NB4 (cell line): ENCODE data around the gene BNC2.
A peak's percentile ranks its signal among the peaks of the same experiment; 100 is the strongest.

Experiments used
- DNase-seq: peaks from one replicate; pipeline ENCODE4 v3.0.0; 2010; ENCODE audit warnings: low read depth
- H3K4me3 ChIP-seq: one replicate; pipeline ENCODE4 v1.5.1; 2011; ENCODE audit warnings: mild to moderate bottlenecking, low read depth, low read length, moderate library complexity
- MYC ChIP-seq: IDR thresholded peaks from 2 replicates; pipeline ENCODE4 v1.6.1; 2011; ENCODE audit warnings: low read depth, low read length
- POLR2A ChIP-seq: IDR thresholded peaks from 2 replicates; pipeline ENCODE4 v1.6.1; 2011; ENCODE audit warnings: mild to moderate bottlenecking; ENCODE audit not compliant: insufficient read length; ENCODE audit errors: extremely low read depth
- TF ChIP-seq, protein P1 (sequence below): IDR thresholded peaks from one replicate; pipeline ENCODE4 v1.5.1; 2012; ENCODE audit warnings: low read depth, low read length
- TF ChIP-seq, protein P2 (sequence below): IDR thresholded peaks from 2 replicates; pipeline ENCODE4 v1.6.1; 2011; ENCODE audit warnings: low read depth, low read length

The BNC2 gene

DNA sequence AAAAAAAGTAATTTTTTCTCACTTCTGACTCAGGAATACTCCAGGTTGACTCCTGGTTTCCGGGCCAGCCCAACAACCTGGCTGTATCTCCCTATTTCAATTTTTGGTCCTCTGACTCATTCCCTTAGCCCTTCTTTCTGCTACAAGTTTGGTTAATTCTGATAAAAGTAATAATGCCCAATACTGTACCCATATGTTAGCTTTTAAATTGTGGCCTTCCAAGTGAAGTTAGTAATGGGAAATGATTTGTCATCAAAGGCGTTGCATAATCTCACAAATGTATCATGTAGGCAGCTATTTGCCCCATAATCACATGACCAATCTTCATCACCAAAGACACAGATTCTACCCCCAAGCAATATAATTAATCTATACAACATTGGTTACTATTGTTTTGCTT lies 31.1 kb upstream of the BNC2 start:
- TF ChIP-seq POLR2A, result no peak
- no peak overlapping the region for H3K4me3 ChIP-seq
- peak; percentile 48 for DNase-seq

- TF ChIP-seq, protein P1, sequence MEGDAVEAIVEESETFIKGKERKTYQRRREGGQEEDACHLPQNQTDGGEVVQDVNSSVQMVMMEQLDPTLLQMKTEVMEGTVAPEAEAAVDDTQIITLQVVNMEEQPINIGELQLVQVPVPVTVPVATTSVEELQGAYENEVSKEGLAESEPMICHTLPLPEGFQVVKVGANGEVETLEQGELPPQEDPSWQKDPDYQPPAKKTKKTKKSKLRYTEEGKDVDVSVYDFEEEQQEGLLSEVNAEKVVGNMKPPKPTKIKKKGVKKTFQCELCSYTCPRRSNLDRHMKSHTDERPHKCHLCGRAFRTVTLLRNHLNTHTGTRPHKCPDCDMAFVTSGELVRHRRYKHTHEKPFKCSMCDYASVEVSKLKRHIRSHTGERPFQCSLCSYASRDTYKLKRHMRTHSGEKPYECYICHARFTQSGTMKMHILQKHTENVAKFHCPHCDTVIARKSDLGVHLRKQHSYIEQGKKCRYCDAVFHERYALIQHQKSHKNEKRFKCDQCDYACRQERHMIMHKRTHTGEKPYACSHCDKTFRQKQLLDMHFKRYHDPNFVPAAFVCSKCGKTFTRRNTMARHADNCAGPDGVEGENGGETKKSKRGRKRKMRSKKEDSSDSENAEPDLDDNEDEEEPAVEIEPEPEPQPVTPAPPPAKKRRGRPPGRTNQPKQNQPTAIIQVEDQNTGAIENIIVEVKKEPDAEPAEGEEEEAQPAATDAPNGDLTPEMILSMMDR, result no peak
- TF ChIP-seq MYC, result no peak
- no peak for TF ChIP-seq POLR2A
- TF ChIP-seq, protein P2, sequence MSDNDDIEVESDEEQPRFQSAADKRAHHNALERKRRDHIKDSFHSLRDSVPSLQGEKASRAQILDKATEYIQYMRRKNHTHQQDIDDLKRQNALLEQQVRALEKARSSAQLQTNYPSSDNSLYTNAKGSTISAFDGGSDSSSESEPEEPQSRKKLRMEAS, result no peak
- DNase-seq, result no peak
These were observed 29.1 kb upstream of the BNC2 start for GRCh38 chr9:16899606-16900005.

DNA sequence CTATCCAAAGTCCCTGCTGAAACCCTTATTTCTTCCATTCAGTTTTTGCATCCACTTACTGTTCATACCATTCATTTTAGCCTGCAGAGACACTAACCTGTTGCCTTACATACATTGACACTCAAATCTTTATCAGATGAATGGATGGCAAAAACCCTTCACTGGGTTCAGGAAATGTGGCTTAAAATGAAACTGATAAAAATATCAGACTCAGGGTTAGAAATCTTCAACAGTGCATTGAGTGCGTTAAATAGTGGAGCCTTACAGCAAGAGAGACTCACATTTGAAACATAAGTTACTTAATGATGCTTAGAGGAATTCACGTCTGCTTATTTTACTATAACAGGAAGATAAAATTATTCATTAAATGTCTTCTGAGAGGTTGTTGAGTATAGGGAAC lies 28.0 kb upstream of the BNC2 start:
- no peak overlapping the region for H3K4me3 ChIP-seq
- no peak for DNase-seq

More at GRCh38 chr9:16899606-16900005, 29.1 kb upstream of the BNC2 start:
- no peak overlapping the region for H3K4me3 ChIP-seq

DNA sequence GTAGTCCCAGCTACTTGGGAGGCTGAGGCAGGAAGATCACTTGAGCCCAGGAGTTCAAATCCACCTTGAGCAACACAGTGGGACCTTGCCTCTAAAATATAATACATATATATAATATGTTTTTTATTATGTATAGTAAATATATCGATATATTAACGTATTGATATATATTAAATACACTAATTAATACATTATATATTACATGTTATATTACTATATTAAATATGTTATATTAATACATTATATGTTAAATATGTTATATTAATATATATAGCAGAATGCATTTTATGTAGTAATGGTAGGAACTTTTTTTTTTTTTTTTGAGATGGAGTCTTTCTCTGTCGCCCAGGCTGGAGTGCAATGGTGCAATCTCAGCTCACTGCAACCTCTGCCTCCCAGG lies 18.1 kb upstream of the BNC2 start:
- TF ChIP-seq POLR2A (no peak), MYC (no peak)
- TF ChIP-seq, protein P2, result no peak
- TF ChIP-seq, protein P1, result no peak
- H3K4me3 ChIP-seq, result no peak overlapping the region
- no peak for DNase-seq

More for the DNA sequence above, 28.0 kb upstream of the BNC2 start:
- TF ChIP-seq, protein P1, result no peak
- no peak for TF ChIP-seq MYC
- no peak for TF ChIP-seq POLR2A
- TF ChIP-seq, protein P2, result no peak

- DNase-seq, result peak; percentile 44
- TF ChIP-seq, protein P2, result no peak
- TF ChIP-seq, protein P1, result no peak
- no peak overlapping the region for H3K4me3 ChIP-seq
These were observed 15.5 kb upstream of the BNC2 start for GRCh38 chr9:16885931-16886330.

GRCh38 chr9:16884952-16885513 lies 14.6 kb upstream of the BNC2 start:
- no peak overlapping the region for H3K4me3 ChIP-seq
- TF ChIP-seq, protein P2, result peak; percentile 99
- TF ChIP-seq, protein P1, result no peak
- TF ChIP-seq MYC (peak; percentile 99), POLR2A (no peak)
- DNase-seq, result peak; percentile 100
